Small intestine (tissue), 7 donors: ENCODE measurements around the gene LIPT2. TPM values are rescaled to one million over a fixed set of nuclear protein-coding genes. Genes with fewer than 3 reads are reported as not detected.

Experiments
- DNase-seq, 2 donors: peaks; one replicate each; pipeline versions ENCODE4 v3.0.0 to v3.0.0-alpha.2; 2013
- FAIRE-seq: peaks from 2 replicates; lab custom pipeline; 2012; peaks lifted over from hg19 to GRCh38; lab: Jason Lieb, UNC
- H3K27ac ChIP-seq, 3 donors: one replicate each; pipeline ENCODE4 v1.5.1; 2013; ENCODE audit warnings: low read length in 2 of 3, mild to moderate bottlenecking in 2 of 3, control low read depth in 1 of 3, inconsistent platforms in 1 of 3, low read depth in 1 of 3, moderate library complexity in 1 of 3
- H3K27me3 ChIP-seq, 3 donors: one replicate each; pipeline ENCODE4 v1.6.1; 2013; ENCODE audit warnings: low read length in 3 of 3, inconsistent platforms in 1 of 3; ENCODE audit not compliant: control insufficient read depth in 3 of 3, insufficient read depth in 3 of 3
- H3K36me3 ChIP-seq, 3 donors: one replicate each; pipeline ENCODE4 v1.6.1; 2013; ENCODE audit warnings: low read length in 3 of 3, inconsistent platforms in 1 of 3, low read depth in 1 of 3, mild to moderate bottlenecking in 1 of 3, moderate library complexity in 1 of 3; ENCODE audit not compliant: control insufficient read depth in 3 of 3, insufficient read depth in 2 of 3
- H3K4me1 ChIP-seq, 3 donors: one replicate each; pipeline ENCODE4 v1.6.1; 2013; ENCODE audit warnings: low read length in 2 of 3, inconsistent platforms in 1 of 3, low read depth in 1 of 3, mild to moderate bottlenecking in 1 of 3, moderate library complexity in 1 of 3; ENCODE audit not compliant: control insufficient read depth in 3 of 3, insufficient read depth in 2 of 3
- H3K4me3 ChIP-seq, 3 donors: one replicate each; pipeline ENCODE4 v1.5.1; 2013; ENCODE audit warnings: low read length in 3 of 3, control low read depth in 1 of 3, inconsistent platforms in 1 of 3, low read depth in 1 of 3, mild to moderate bottlenecking in 1 of 3, moderate library complexity in 1 of 3
- H3K9me3 ChIP-seq, 2 donors: one replicate each; pipeline ENCODE4 v1.6.1; 2013; ENCODE audit warnings: low read depth in 1 of 2, low read length in 1 of 2; ENCODE audit not compliant: control insufficient read depth in 2 of 2, insufficient read depth in 1 of 2
- WGBS, 3 donors: extraction: QIAGEN DNeasy Blood & Tissue Kit; methylation state at CpG; one replicate each; pipeline ENCODE4 v1.1.7; 2013; 5-methylcytosine and 5-hydroxymethylcytosine counted together
- polyA plus RNA-seq, 4 donors: library from polyadenylated mRNA; stranded (reverse) in 3 of 4; unstranded in 1 of 4; fragments of 200-250 nt in 3 of 4; fragments of 120-200 nt in 1 of 4; gene quantifications; one replicate each; pipeline versions ENCODE4 v1.2.1 to v1.2.3, GENCODE V29; 2013
- donor health status: healthy with polysubstance abuse.
- donor health status: control.
- donor health status: control.
- donor health status: Bipolar disorder and iron deficiency.
- donor health status: healthy.

Gene LIPT2
- polyA plus RNA-seq, 4 donors: 4.9 to 11.1 (median 7.6) TPM

- Histone ChIP-seq H3K36me3 (no peaks in the 10 kb centered on the region), H3K9me3 (peaks cover 0 to 3% of the 10 kb centered on the region in 2 donors), H3K4me1 (peaks cover 0 to 25% (median 7%) of the 10 kb centered on the region in 3 donors), H3K27me3 (no peaks in the 10 kb centered on the region), H3K27ac (no peak overlapping the region), H3K4me3 (no peak overlapping the region)
- FAIRE-seq (no peak), DNase-seq (no peak)
- 30 to 67% (median 57%) methylated on average over 9 of the region's 9 CpGs for WGBS, 3 donors
Measured at GRCh38 chr11:74444173-74444826, 49.2 kb downstream of the LIPT2 start.

- peaks cover 0 to 3% of the 10 kb centered on the region in 2 donors for H3K9me3 ChIP-seq
- WGBS, 3 donors: 28 to 50% (median 43%) methylated on average over 8 of the region's 8 CpGs
- H3K27ac ChIP-seq: peak overlapping the region in 1 of 3 donors; percentile 38
- H3K4me1 ChIP-seq: peaks cover 0 to 25% (median 7%) of the 10 kb centered on the region in 3 donors
- FAIRE-seq (no peak), DNase-seq (peak in 1 of 2 donors; percentile 55)
- no peak overlapping the region for H3K4me3 ChIP-seq
- H3K27me3 ChIP-seq: no peaks in the 10 kb centered on the region
- no peaks in the 10 kb centered on the region for H3K36me3 ChIP-seq
Measured at GRCh38 chr11:74443071-74443864, 50.3 kb downstream of the LIPT2 start.

- peak; percentile 67 to 68 for DNase-seq
- Histone ChIP-seq H3K27ac (peak overlapping the region in 1 of 3 donors; percentile 42), H3K9me3 (peaks cover 0 to 3% of the 10 kb centered on the region in 2 donors), H3K4me1 (peaks cover 0 to 25% (median 7%) of the 10 kb centered on the region in 3 donors), H3K36me3 (no peaks in the 10 kb centered on the region), H3K4me3 (no peak overlapping the region), H3K27me3 (no peaks in the 10 kb centered on the region)
- FAIRE-seq: no peak
- WGBS, 3 donors: 3 to 49% (median 37%) methylated on average over 3 of the region's 3 CpGs
Measured at GRCh38 chr11:74442636-74443035, 50.9 kb downstream of the LIPT2 start.

Other genes starting within 250 kb of the LIPT2 start
- gene P4HA3, start 182.1 kb downstream of the LIPT2 start, polyA plus RNA-seq: under 1 TPM in 2 of 4 donors, not detected in 2; 0.53 to 0.66 TPM
- gene PGM2L1, start 95.3 kb downstream of the LIPT2 start, polyA plus RNA-seq: 1 to 10 TPM in 2 of 4 donors, under 1 TPM in 2; 0.45 to 3.1 (median 1.2) TPM
- 10 to 100 TPM; 17.0 to 88.4 (median 29.3) TPM for gene KCNE3, start 26.2 kb downstream of the LIPT2 start, polyA plus RNA-seq
- gene POLD3, start 98.9 kb upstream of the LIPT2 start, polyA plus RNA-seq: 10 to 100 TPM; 11.1 to 25.9 (median 14.1) TPM
- 1 to 10 TPM in 3 of 4 donors, under 1 TPM in 1; 0.27 to 8.0 (median 2.5) TPM for gene CHRDL2, start 237.7 kb upstream of the LIPT2 start, polyA plus RNA-seq